Activated T-helper 2 cell treated with anti-CD3 and anti-CD28 coated beads, Interferon-gamma antibody, Interleukin-2, Interleukin-4, amounts not matched to agents 10 μg/mL and 5 μg/mL and 100 μg/mL, durations not matched to agents 14 hours and 24 hours and 36 hours (primary cell): ENCODE results near the gene LCA5. TPM values are rescaled to one million over a fixed set of nuclear protein-coding genes. Genes with fewer than 3 reads are reported as not detected.
"Not testable (repeated sequence)": the region's sequence is repeated elsewhere in the genome, so short reads cannot be mapped to it uniquely, and the experiment has no call there.

ENCODE experiments used
- DNase-seq: peaks from one replicate; pipeline ENCODE4 v3.0.0; 2021; ENCODE audit warnings: low spot score
- H3K27ac Mint-ChIP-seq: one replicate; pipeline ENCODE4 v1.8.0; 2021; ENCODE audit warnings: mixed read lengths
- H3K27me3 Mint-ChIP-seq: one replicate; pipeline ENCODE4 v1.8.0; 2021; ENCODE audit warnings: low read depth, mixed read lengths
- H3K36me3 Mint-ChIP-seq: one replicate; pipeline ENCODE4 v1.8.0; 2021; ENCODE audit warnings: low read depth, mixed read lengths
- H3K4me1 Mint-ChIP-seq: one replicate; pipeline ENCODE4 v1.8.0; 2021; ENCODE audit warnings: low read depth, mixed read lengths
- H3K4me3 Mint-ChIP-seq: one replicate; pipeline ENCODE4 v1.8.0; 2021; ENCODE audit warnings: low read depth, mild to moderate bottlenecking, moderate library complexity, mixed read lengths
- H3K9me3 Mint-ChIP-seq: one replicate; pipeline ENCODE4 v1.8.0; 2021; ENCODE audit warnings: mixed read lengths
- intact Hi-C: fragments of 100-400 bp; cut with micrococcal nuclease; formaldehyde crosslinking; loops from one replicate; pipeline ENCODE4 v1.15.1; 2023
- total RNA-seq: library from RNA; stranded (reverse); gene quantifications from 2 replicates; pipeline ENCODE4 v1.2.3, GENCODE V29; 2022

LCA5 gene
- total RNA-seq, 1 donor from 2014 or later, result 0.09 TPM

DNA sequence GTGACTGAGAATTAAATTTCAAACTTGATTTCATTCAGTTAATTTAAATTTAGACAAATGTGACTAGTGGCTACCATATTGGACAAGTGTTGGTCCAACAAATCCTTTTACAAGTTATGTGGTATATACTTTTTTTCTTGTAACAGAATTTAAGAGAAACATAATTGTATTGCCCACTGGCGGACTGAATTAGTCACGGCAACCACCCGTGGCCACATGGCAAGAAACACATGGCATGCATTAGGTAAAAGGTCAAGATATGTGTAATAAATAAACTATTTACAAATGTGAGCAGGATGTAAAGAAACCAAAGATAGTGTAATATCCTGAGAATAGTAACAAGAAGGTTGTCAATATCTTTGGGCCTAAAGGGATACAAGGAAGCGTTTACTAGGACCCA is 91.2 kb downstream of the LCA5 start:
- H3K36me3 Mint-ChIP-seq, result no peaks in the 10 kb centered on the region
- no peak for DNase-seq
- no peak overlapping the region for H3K4me3 Mint-ChIP-seq
- H3K9me3 Mint-ChIP-seq, result peaks cover 16% of the 10 kb centered on the region
- H3K4me1 Mint-ChIP-seq, result no peaks in the 10 kb centered on the region
- no peak overlapping the region for H3K27ac Mint-ChIP-seq
- intact Hi-C loops, result no loop called here
- H3K27me3 Mint-ChIP-seq, result no peaks in the 10 kb centered on the region

DNA sequence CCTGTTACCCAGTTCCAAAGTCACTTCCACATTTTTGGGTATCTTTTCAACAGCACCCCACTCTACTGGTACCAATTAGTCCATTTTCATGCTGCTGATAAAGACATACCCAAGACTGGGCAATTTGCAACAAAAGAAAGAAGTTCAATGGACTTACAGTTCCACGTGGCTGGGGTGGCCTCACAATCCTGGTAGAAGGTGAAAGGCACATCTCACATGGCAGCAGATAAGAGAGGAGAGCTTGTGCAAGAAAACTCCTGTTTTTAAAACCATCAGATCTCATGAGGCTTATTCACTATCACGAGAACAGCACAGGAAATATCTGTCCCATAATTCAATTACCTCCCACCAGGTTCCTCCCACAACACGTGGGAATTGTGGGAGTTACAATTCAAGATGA is 93.4 kb downstream of the LCA5 start:
- H3K27ac Mint-ChIP-seq, intact Hi-C loops, H3K27me3 Mint-ChIP-seq, H3K4me3 Mint-ChIP-seq, H3K36me3 Mint-ChIP-seq, DNase-seq, H3K4me1 Mint-ChIP-seq: not testable (repeated sequence)
- H3K9me3 Mint-ChIP-seq, result peaks cover 16% of the 10 kb centered on the region

DNA sequence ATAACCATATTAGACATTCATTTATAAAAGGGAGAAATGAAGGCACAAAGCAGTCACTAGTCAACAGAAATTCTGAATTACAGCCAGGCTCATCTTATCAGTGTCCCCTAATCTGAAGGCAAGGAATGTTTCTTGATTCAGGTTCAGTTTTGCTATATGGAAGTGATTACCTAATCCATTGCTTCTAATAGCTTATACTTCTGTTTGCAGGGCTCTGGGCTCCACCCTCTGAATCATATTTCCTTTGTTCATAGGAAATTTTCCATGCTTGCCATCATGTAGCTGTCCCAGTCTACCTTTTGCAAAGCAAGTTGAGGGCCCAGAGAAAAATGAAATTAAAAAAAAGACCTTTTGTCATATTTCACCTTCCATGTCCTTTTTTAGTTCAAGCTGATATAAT is 96.0 kb downstream of the LCA5 start:
- peaks cover 16% of the 10 kb centered on the region for H3K9me3 Mint-ChIP-seq
- H3K27me3 Mint-ChIP-seq, result no peaks in the 10 kb centered on the region
- H3K36me3 Mint-ChIP-seq, result no peaks in the 10 kb centered on the region
- H3K4me3 Mint-ChIP-seq, result no peak overlapping the region
- intact Hi-C loops, result no loop called here
- no peak for DNase-seq
- H3K4me1 Mint-ChIP-seq, result no peaks in the 10 kb centered on the region
- no peak overlapping the region for H3K27ac Mint-ChIP-seq

DNA sequence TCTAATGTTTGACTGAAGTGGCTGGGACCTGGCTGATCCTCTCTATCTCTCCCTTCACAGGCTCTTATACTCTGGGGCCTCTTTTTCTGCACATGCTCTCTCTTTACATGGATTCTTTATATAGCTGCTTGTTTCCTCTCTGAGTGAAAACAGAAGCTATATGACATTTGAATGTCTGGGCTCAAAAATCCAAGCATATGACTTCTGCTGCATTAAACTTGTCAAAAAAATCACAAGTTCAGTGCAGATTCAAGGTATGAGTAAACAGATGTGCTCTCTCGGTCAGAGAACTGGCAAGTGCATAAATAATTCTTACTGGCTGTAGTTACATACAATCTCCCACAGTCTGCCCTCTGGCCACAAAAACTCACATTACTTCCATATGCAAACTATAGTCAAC is 96.6 kb downstream of the LCA5 start:
- no peak for DNase-seq
- intact Hi-C loops, result no loop called here
- no peak overlapping the region for H3K27ac Mint-ChIP-seq
- no peaks in the 10 kb centered on the region for H3K27me3 Mint-ChIP-seq
- no peak overlapping the region for H3K4me3 Mint-ChIP-seq
- H3K9me3 Mint-ChIP-seq, result peaks cover 16% of the 10 kb centered on the region
- no peaks in the 10 kb centered on the region for H3K36me3 Mint-ChIP-seq
- no peaks in the 10 kb centered on the region for H3K4me1 Mint-ChIP-seq

DNA sequence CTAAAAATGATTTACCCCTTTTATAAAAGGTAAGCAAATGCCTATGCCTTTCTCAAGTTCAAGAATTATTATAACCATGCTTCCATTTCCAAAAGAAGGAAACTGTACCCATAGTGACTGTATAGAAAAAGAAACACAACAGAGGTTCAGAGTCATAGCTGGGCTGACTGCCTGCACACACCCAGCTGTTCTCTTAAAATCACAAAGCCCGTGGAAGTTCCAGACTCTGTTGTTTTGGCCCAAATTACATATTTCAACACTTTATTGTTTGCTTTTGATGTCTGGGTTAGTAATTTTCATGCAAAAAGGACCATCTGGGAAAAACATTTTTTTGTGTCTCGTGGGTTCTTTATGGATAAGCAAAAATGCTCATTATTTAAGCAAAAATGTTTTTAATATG is 99.2 kb downstream of the LCA5 start:
- H3K36me3 Mint-ChIP-seq, result no peaks in the 10 kb centered on the region
- no peak overlapping the region for H3K27ac Mint-ChIP-seq
- no peak for DNase-seq
- H3K27me3 Mint-ChIP-seq, result no peaks in the 10 kb centered on the region
- peaks cover 7% of the 10 kb centered on the region for H3K9me3 Mint-ChIP-seq
- H3K4me1 Mint-ChIP-seq, result no peaks in the 10 kb centered on the region
- intact Hi-C loops, result no loop called here
- no peak overlapping the region for H3K4me3 Mint-ChIP-seq

DNA sequence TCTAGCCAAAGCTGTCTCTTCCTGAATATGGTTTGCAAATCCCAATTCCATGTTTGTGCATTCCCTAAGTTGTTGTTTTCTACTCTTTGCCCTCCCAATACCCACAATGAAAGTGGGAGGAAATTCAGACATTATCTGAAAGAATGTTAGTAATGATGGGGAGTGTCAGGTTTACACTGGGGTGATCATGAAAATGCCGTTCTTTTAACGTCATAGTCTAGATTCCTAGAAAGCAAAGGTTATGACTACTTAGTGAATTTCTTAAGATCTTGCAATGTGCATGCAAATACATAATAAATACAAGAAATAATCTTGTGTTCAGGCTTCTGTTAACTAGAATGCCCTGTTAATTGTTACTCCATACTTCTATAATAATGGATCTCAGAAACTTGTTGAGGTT is 101.0 kb downstream of the LCA5 start:
- DNase-seq, result no peak
- Mint-ChIP-seq H3K4me3 (no peak overlapping the region), H3K36me3 (no peaks in the 10 kb centered on the region), H3K9me3 (no peaks in the 10 kb centered on the region), H3K27me3 (peaks cover 4% of the 10 kb centered on the region), H3K27ac (no peak overlapping the region), H3K4me1 (peaks cover 4% of the 10 kb centered on the region)
- intact Hi-C loops, result no loop called here

DNA sequence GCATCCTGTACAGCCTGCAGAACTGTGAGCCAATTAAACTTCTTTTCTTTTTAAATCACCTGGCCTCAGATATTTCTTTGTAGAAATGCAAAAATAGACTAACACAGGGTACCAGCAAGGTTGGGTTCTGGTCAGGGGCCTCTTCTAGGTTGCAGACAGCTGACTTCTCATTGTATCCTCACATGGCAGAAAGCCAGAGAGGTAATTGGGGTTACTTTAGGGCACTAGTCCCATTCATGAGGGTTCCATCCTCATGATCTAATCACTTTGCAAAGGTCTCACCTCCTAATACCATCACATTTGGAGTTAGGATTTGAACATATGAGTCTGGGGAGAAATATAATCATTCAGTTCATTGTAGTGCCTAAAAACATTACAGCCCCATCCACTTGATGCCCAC is 101.5 kb downstream of the LCA5 start:
- Mint-ChIP-seq H3K4me1 (peaks cover 4% of the 10 kb centered on the region), H3K36me3 (no peaks in the 10 kb centered on the region), H3K27me3 (peaks cover 5% of the 10 kb centered on the region), H3K9me3 (no peaks in the 10 kb centered on the region), H3K27ac (no peak overlapping the region), H3K4me3 (no peak overlapping the region)
- intact Hi-C loops, result no loop called here
- no peak for DNase-seq

Other genes with a start within 250 kb of the LCA5 start
- 0.09 TPM in 1 of 2 replicates, not detected in the other for gene SH3BGRL2, start 93.9 kb upstream of the LCA5 start, total RNA-seq